ENCODE results near the gene PLXDC2.

GRCh38 chr10:19876570-19876969, 60.3 kb downstream of the PLXDC2 start:
- TF ChIP-seq POLR2A (IDR thresholded peaks at IDR 0.05; ENCODE audit: low read depth, low read length), result no peak
- TF ChIP-seq SMC3 (IDR thresholded peaks at IDR 0.05; ENCODE audit: borderline replicate concordance, low read length), result no peak
- TF ChIP-seq SREBF2 (IDR thresholded peaks at IDR 0.05; ENCODE audit: low read length), result no peak
- no peak for TF ChIP-seq CTCF (IDR thresholded peaks at IDR 0.05 in 2 of 3, conservative IDR thresholded peaks at IDR 0.05 in 1 of 3; ENCODE audit: control insufficient read depth in 2 of 3, extremely low read depth in 1 of 3, insufficient read depth in 1 of 3, low read depth in 3 of 3, low read length in 3 of 3)
- TF ChIP-seq RCOR1 (conservative IDR thresholded peaks at IDR 0.05; ENCODE audit: low read depth, low read length), result no peak
- TF ChIP-seq SKIL (IDR thresholded peaks at IDR 0.05; ENCODE audit: low read depth, poor library complexity, severe bottlenecking), result no peak
- no peak for TF ChIP-seq TBL1XR1 (IDR thresholded peaks at IDR 0.05; ENCODE audit: low read depth, low read length)
- no peak for TF ChIP-seq YY1 (IDR thresholded peaks at IDR 0.05; ENCODE audit: low read depth, low read length)
- no peak for TF ChIP-seq CEBPZ (IDR thresholded peaks at IDR 0.05; ENCODE audit: low read depth, low read length)
- no peak for TF ChIP-seq REST (IDR thresholded peaks at IDR 0.05; ENCODE audit: low read depth, low read length)
- TF ChIP-seq JUND (IDR thresholded peaks at IDR 0.05; ENCODE audit: low read depth, low read length), result no peak
- TF ChIP-seq RAD21 (IDR thresholded peaks at IDR 0.05; ENCODE audit: insufficient read depth, low read depth, low read length), result no peak
- no peak for TF ChIP-seq CREB1 (IDR thresholded peaks at IDR 0.05; ENCODE audit: low read depth)
- TF ChIP-seq TAF1 (IDR thresholded peaks at IDR 0.05; ENCODE audit: borderline replicate concordance, low read depth, low read length), result no peak
